AG09309 (cell line): ENCODE results near the gene FMNL1.

ENCODE experiments used
- DNase-seq: peaks from one replicate; pipeline ENCODE4 v3.0.0-alpha.2; 2010; ENCODE audit warnings: low read depth
- H3K4me3 ChIP-seq: 2 replicates; pipeline ENCODE4 v1.5.1; 2011; ENCODE audit warnings: mild to moderate bottlenecking, low read depth, low read length, moderate library complexity; ENCODE audit not compliant: control insufficient read depth
- TF ChIP-seq, protein P1 (sequence below): IDR thresholded peaks from 2 replicates; pipeline ENCODE4 v1.5.1; 2011; ENCODE audit warnings: mild to moderate bottlenecking, low read depth, low read length, inconsistent platforms; ENCODE audit not compliant: insufficient read depth, control insufficient read depth; ENCODE audit errors: missing control alignments

Gene FMNL1

DNA sequence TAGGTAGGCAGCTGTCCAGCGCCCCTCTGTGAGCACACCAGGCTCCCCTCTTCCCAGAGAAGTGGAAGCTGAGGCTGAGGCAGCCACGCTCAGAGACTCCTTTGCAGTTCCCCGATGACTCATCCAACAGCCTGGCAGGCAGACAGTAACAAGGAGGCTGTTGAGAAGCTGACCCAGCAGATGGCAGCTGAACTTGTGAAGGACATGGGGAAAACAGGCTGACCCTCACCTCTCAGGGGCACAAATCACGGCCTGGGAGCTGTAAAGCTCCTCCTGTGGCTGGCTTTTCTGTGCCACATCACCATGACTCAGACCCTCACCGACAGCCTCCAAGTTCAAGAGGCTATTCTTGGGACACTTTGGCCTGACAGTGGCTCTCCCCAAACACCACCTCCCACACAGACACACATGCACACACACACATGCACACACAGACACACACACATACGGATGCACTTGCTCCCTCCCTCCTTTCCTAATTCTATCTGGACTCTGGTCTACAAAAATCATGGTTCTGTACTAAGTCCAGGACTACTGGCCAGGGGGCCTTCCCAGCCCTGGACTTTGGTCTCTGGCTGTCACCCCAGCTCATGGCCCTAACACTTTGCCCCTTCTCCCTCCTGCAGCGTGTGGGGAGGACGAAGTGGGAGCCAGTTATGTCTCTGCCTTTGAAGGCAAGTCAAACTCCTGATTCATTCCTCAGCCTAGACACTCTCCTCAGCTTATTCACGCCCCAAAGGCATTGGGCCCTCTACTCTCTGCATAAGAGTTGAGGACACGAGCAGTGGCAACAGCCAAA lies 71.9 kb downstream of the FMNL1 start:
- no peak overlapping the region for H3K4me3 ChIP-seq
- TF ChIP-seq, protein P1, sequence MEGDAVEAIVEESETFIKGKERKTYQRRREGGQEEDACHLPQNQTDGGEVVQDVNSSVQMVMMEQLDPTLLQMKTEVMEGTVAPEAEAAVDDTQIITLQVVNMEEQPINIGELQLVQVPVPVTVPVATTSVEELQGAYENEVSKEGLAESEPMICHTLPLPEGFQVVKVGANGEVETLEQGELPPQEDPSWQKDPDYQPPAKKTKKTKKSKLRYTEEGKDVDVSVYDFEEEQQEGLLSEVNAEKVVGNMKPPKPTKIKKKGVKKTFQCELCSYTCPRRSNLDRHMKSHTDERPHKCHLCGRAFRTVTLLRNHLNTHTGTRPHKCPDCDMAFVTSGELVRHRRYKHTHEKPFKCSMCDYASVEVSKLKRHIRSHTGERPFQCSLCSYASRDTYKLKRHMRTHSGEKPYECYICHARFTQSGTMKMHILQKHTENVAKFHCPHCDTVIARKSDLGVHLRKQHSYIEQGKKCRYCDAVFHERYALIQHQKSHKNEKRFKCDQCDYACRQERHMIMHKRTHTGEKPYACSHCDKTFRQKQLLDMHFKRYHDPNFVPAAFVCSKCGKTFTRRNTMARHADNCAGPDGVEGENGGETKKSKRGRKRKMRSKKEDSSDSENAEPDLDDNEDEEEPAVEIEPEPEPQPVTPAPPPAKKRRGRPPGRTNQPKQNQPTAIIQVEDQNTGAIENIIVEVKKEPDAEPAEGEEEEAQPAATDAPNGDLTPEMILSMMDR = peak; percentile 34
- peak; percentile 75 for DNase-seq

DNA sequence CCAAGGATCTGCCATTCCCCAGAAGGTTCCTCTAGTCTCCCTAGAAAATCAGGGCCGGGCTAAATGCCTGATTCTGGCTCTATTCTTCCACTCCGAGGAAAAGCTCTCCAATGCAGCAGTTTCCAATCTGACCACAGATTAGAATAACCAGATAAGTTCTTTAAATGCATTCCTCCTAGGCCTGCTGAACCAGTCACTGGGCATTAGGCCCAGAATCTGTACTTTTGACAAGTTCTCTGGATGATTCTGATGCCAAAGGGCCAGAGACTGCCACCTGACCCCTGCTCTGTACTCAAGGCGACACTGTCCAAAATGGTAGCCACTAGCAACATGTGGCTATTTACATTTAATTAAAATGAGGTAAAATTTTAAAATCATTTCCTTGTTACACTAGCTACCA lies 72.8 kb downstream of the FMNL1 start:
- no peak overlapping the region for H3K4me3 ChIP-seq
- TF ChIP-seq, protein P1 = peak; percentile 0
- DNase-seq = peak; percentile 74

DNA sequence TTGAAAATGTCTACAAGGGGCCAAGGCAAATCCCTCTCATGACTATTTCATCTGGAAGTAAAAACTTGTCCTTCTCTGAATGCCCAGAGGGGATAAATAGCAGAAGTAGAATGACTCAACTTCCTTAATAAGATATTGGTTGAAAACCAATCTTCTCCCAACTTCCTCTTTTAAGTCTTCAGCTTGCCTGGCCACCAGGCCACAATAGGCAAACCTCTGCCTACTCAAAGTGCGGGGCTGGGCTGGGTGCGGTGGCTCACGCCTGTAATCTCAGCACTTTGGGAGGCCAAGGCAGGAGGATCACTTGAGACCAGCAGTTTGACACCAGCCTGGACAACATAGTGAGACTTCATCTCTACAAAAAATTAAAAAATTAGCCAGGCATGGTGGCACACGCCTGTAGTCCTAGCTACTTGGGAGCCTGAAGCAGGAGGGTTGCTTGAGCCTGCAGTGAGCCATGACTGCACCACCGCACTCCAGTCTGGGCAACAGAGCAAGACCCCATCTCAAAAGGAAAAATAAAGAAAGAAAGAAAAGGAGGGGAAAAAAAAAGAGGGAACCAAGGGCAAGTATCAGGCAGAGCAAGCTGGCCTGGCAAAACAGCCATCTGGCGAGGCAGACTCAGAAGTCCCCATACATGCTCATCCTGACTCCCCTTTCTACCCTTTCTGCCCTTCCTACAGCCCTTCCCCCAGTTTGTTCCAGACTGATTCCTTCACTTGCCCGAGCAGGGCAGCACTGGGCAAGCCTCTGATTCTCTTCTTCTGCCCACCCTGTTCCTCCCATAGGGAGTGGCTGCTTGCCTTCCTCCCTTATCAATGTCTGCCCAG lies 74.5 kb downstream of the FMNL1 start:
- no peak overlapping the region for H3K4me3 ChIP-seq
- no peak for DNase-seq
- TF ChIP-seq, protein P1 = no peak

DNA sequence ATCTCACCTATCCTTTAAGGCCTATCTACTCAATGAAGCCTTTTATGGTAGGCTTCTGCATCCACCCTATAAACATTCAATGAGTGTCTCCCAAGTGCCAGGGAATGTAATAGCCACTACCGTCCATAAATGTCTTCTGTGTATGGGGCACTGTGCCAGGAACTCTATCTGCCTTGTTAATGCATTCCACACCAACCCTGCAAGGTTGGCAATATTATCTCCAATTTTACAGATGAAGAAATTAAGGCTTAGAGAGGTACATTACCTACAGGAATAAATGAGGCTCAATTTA lies 75.1 kb downstream of the FMNL1 start:
- H3K4me3 ChIP-seq = no peak overlapping the region
- DNase-seq = no peak
- TF ChIP-seq, protein P1 = no peak
